HepG2 (cell line): ENCODE results near the gene DCK. TPM values are rescaled to one million over a fixed set of nuclear protein-coding genes. Genes with fewer than 3 reads are reported as not detected.

ENCODE experiments used
- ATAC-seq: fragments of 200-7000 bp; cut with Tn5 transposase; 3 replicates; pipeline ENCODE4 v1.9.1; 2020; ENCODE audit warnings: mild to moderate bottlenecking, moderate library complexity
- BruUV-seq: library from RNA; stranded (reverse); fragments of 400-500 nt; replicated peaks from 2 replicates; lab custom pipeline; 2021; lab: Mats Ljungman, UMichigan
- CTCF ChIA-PET: fragments of 300-600 bp; formaldehyde crosslinking; extraction: SDS; loops from one replicate; lab custom pipeline; 2021; ENCODE audit warnings: low total read pairs, inconsistent platforms, low intra/inter-chr PET ratio; lab: Yijun Ruan, JAX
- POLR2A ChIA-PET: fragments of 350-600 bp; sonication (Branson Sonifier 250); formaldehyde crosslinking; loops from one replicate; lab custom pipeline; 2020; ENCODE audit warnings: antibody characterized with exemption, inconsistent platforms; lab: Yijun Ruan, JAX
- DNase-seq: peaks from one replicate; pipeline ENCODE4 v3.0.0-alpha.2; 2015; ENCODE audit warnings: low spot score
- FAIRE-seq: peaks from 3 replicates; lab custom pipeline; 2011; peaks lifted over from hg19 to GRCh38; lab: Jason Lieb, UNC
- H2AFZ ChIP-seq: one replicate; pipeline ENCODE4 v1.6.1; 2011; ENCODE audit warnings: low read length, inconsistent platforms
- H3K27ac ChIP-seq: fragments of 300-600 bp; 3 replicates; pipeline ENCODE4 v1.8.0; 2011; ENCODE audit warnings: mixed run types, mild to moderate bottlenecking, mixed read lengths, low read length, inconsistent platforms; ENCODE audit not compliant: insufficient read depth; ENCODE audit errors: extremely low read length
- H3K27me3 ChIP-seq, 2 experiments: fragments of 200-600 bp in 1 of 2; 2 replicates in 1 of 2; 3 replicates in 1 of 2; pipeline versions ENCODE4 v1.6.0 to v1.8.0; 2011; ENCODE audit warnings: low read length in 2 of 2, mild to moderate bottlenecking in 2 of 2, moderate library complexity in 2 of 2, inconsistent platforms in 1 of 2; ENCODE audit not compliant: insufficient read depth in 2 of 2, control insufficient read depth in 1 of 2
- H3K36me3 ChIP-seq, 2 experiments: fragments of 200-600 bp in 1 of 2; replicated peaks in 1 of 2; 2 replicates in 1 of 2; 3 replicates in 1 of 2; pipeline versions ENCODE4 v1.5.1 to v1.8.0; 2011; ENCODE audit warnings: low read length in 2 of 2, inconsistent platforms in 1 of 2; ENCODE audit not compliant: insufficient read depth in 2 of 2, control insufficient read depth in 1 of 2
- H3K4me1 ChIP-seq: 2 replicates; pipeline ENCODE4 v1.5.1; 2012; ENCODE audit warnings: low read length, inconsistent platforms; ENCODE audit not compliant: insufficient read depth
- H3K4me2 ChIP-seq: 2 replicates; pipeline ENCODE4 v1.6.0; 2011; ENCODE audit warnings: low read depth, low read length, inconsistent platforms
- H3K4me3 ChIP-seq, 3 experiments: fragments of 200-600 bp in 1 of 3; sonication (generic), shearing (Covaris generic) in 1 of 3; replicated peaks in 1 of 3; 2 replicates each; pipeline ENCODE4 v1.5.1; 2011 to 2016; ENCODE audit warnings: low read length in 3 of 3, inconsistent platforms in 2 of 3, low read depth in 2 of 3, mild to moderate bottlenecking in 2 of 3, control low read depth in 1 of 3, mixed read lengths in 1 of 3; ENCODE audit not compliant: insufficient read depth in 1 of 3
- H3K79me2 ChIP-seq: one replicate; pipeline ENCODE4 v1.6.1; 2011; ENCODE audit warnings: low read length, inconsistent platforms; ENCODE audit not compliant: insufficient read depth
- H3K9ac ChIP-seq: 2 replicates; pipeline ENCODE4 v1.6.0; 2011; ENCODE audit warnings: mild to moderate bottlenecking, low read depth, low read length, inconsistent platforms; ENCODE audit not compliant: insufficient read depth
- H3K9me3 ChIP-seq: 2 replicates; pipeline ENCODE4 v1.5.1; 2012; ENCODE audit warnings: mild to moderate bottlenecking, low read length
- H4K20me1 ChIP-seq: 2 replicates; pipeline ENCODE4 v1.6.0; 2011; ENCODE audit warnings: inconsistent platforms, mild to moderate bottlenecking, low read length, moderate library complexity; ENCODE audit not compliant: insufficient read depth
- HOXA5 ChIP-seq: sonication (generic); formaldehyde crosslinking; IDR thresholded peaks from 2 replicates; pipeline ENCODE4 v1.4.0; 2020; ENCODE audit warnings: missing genetic modification reagents
- REL ChIP-seq: sonication (generic); formaldehyde crosslinking; conservative IDR thresholded peaks from 2 replicates; pipeline ENCODE4 v1.8.0; 2022; ENCODE audit warnings: mild to moderate bottlenecking, missing genetic modification reagents, moderate library complexity
- STAG1 ChIP-seq: sonication (generic); formaldehyde crosslinking; IDR thresholded peaks from 2 replicates; pipeline ENCODE4 v1.4.0; 2020; ENCODE audit warnings: missing genetic modification reagents
- THAP11 ChIP-seq: IDR thresholded peaks from 2 replicates; pipeline ENCODE4 v1.6.1; 2016; ENCODE audit warnings: missing biosample characterization, missing genetic modification reagents
- ZBTB7A ChIP-seq: sonication (generic); formaldehyde crosslinking; IDR thresholded peaks from 2 replicates; pipeline ENCODE4 v1.8.0; 2022; ENCODE audit warnings: mild to moderate bottlenecking, missing genetic modification reagents
- ZFP37 ChIP-seq: sonication (generic); formaldehyde crosslinking; IDR thresholded peaks from 2 replicates; pipeline ENCODE4 v1.4.0; 2020; ENCODE audit warnings: missing genetic modification reagents, borderline replicate concordance
- ZMYM4 ChIP-seq: sonication (generic); formaldehyde crosslinking; IDR thresholded peaks from 2 replicates; pipeline ENCODE4 v1.8.1; 2023; ENCODE audit warnings: mild to moderate bottlenecking, missing genetic modification reagents
- ZNF180 ChIP-seq: sonication (generic); formaldehyde crosslinking; IDR thresholded peaks from 2 replicates; pipeline ENCODE4 v1.4.0; 2020; ENCODE audit warnings: low read depth, missing genetic modification reagents, borderline replicate concordance
- ZNF550 ChIP-seq: sonication (generic); formaldehyde crosslinking; IDR thresholded peaks from 2 replicates; pipeline ENCODE4 v1.4.0; 2020; ENCODE audit warnings: mild to moderate bottlenecking, missing genetic modification reagents, borderline replicate concordance
- WGBS: methylation state at CpG from one replicate; pipeline ENCODE4 v1.1.6; 2017; ENCODE audit warnings: low lambda C conversion rate; 5-methylcytosine and 5-hydroxymethylcytosine counted together
- in situ Hi-C: cut with HindIII; loops from 2 replicates; pipeline ENCODE4 v1.10.0; 2017; ENCODE audit warnings: low pct_unique_long_range_greater_than_20kb; ENCODE audit not compliant: extremely low pct_ligation_motif_present
- intact Hi-C: fragments of 100-400 bp; cut with micrococcal nuclease; formaldehyde crosslinking; loops from one replicate; pipeline ENCODE4 v1.10.0; 2022; ENCODE audit not compliant: unreplicated experiment
- polyA plus RNA-seq, 8 experiments: library from polyadenylated mRNA; depleted of rRNA in 3 of 8; stranded (reverse) in 7 of 8; unstranded in 1 of 8; fragments of >200 nt; fragmentation: Illumina TruSeq in 4 of 8; extraction: Trizol in 4 of 8; gene quantifications; 2 replicates each; pipeline versions ENCODE4 v1.2.1 to v1.2.3, GENCODE V29; 2011 to 2016; ENCODE audit warnings: low read depth in 4 of 8, missing spikeins in 1 of 8, mixed read lengths in 1 of 8; ENCODE audit not compliant: insufficient read depth in 1 of 8
- total RNA-seq, 5 experiments: library from RNA; depleted of rRNA; stranded (reverse); fragments of >200 nt; fragmentation: Illumina TruSeq; extraction: Trizol; gene quantifications; 2 replicates each; pipeline ENCODE4 v1.2.3, GENCODE V29; 2016; ENCODE audit warnings: low read depth in 1 of 5
- TF ChIP-seq, protein P1 (sequence below): sonication (generic); formaldehyde crosslinking; IDR thresholded peaks from 2 replicates; pipeline ENCODE4 v1.8.1; 2023; ENCODE audit warnings: missing genetic modification reagents, mild to moderate bottlenecking, borderline replicate concordance
- TF ChIP-seq, protein P2 (sequence below): sonication (generic); formaldehyde crosslinking; IDR thresholded peaks from 2 replicates; pipeline ENCODE4 v1.5.0; 2020; ENCODE audit warnings: missing genetic modification reagents
- TF ChIP-seq, protein P3 (sequence below): sonication (generic); formaldehyde crosslinking; IDR thresholded peaks from one replicate; pipeline ENCODE4 v1.5.1; 2020; ENCODE audit warnings: mild to moderate bottlenecking, missing genetic modification reagents; ENCODE audit errors: not compliant biosample characterization
- TF ChIP-seq, protein P4 (sequence below): IDR thresholded peaks from 2 replicates; pipeline ENCODE4 v1.6.1; 2016; ENCODE audit warnings: missing biosample characterization, missing genetic modification reagents, low read depth

Gene DCK
- total and polyA plus RNA-seq, 2 of the 13 experiments (the other 11 are each of a cell fraction or from before 2014, with no cell fraction given) = 5.7 to 21.8 TPM

DNA sequence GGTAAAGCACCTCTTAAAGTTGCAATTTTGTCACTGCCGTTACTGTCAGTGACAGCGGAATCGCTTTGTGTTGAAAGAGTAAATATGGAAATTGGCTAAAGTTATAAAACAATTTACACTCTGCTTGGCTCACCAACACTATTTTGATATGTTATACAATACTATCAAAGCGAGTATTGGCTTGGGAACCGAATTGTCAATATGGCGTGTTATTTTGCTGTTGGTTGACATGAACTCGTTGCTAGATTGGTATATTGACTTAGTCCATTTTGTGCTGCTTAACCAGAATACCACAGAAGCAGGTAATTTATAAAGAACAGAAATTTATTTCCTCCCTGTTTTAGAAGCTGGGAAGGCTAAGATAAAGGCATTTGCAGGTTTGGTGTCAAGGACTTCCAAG lies 58.6 kb downstream of the DCK start (continued):
- no peak for TF ChIP-seq REL
- TF ChIP-seq, protein P1, sequence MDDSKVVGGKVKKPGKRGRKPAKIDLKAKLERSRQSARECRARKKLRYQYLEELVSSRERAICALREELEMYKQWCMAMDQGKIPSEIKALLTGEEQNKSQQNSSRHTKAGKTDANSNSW (CRISPR knock-in tag) = no peak

DNA sequence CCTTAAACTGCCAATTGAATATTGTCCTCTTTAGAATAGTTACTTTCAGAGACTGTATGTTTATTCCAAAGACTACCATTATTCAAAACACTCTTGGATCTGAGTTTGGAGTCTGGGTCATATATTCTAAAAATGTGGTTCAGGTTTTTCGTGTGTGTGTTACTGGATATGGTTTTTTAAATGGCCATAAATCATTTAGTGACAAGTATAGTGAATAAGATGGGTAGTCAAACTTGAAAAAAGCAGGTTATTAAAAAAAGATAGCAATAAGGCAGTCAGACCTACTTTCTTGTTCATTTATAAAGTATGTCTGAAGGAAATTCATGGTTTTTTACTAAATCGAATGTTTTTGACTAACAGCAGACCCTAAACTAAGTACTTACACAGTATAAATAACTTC lies 59.3 kb downstream of the DCK start:
- WGBS = 27% methylated on average over 2 of the region's 2 CpGs
- H3K9ac ChIP-seq = no peak overlapping the region
- POLR2A ChIA-PET = no interaction called here
- intact Hi-C loops = no loop called here
- no peaks in the 10 kb centered on the region for H3K4me1 ChIP-seq
- no peaks in the 10 kb centered on the region for H4K20me1 ChIP-seq
- no peak overlapping the region for H3K4me3 ChIP-seq
- CTCF ChIA-PET = no interaction called here
- H3K79me2 ChIP-seq = no peaks in the 10 kb centered on the region
- ATAC-seq (no peak), DNase-seq (no peak), FAIRE-seq (no peak)
- H2AFZ ChIP-seq = no peak overlapping the region
- H3K27ac ChIP-seq = no peak overlapping the region
- in situ Hi-C loops = no loop called here
- no peaks in the 10 kb centered on the region for H3K9me3 ChIP-seq
- no peaks in the 10 kb centered on the region for H3K36me3 ChIP-seq
- BruUV-seq = no TSS peak
- no peak overlapping the region for H3K4me2 ChIP-seq
- no peaks in the 10 kb centered on the region for H3K27me3 ChIP-seq
- TF ChIP-seq, protein P2, sequence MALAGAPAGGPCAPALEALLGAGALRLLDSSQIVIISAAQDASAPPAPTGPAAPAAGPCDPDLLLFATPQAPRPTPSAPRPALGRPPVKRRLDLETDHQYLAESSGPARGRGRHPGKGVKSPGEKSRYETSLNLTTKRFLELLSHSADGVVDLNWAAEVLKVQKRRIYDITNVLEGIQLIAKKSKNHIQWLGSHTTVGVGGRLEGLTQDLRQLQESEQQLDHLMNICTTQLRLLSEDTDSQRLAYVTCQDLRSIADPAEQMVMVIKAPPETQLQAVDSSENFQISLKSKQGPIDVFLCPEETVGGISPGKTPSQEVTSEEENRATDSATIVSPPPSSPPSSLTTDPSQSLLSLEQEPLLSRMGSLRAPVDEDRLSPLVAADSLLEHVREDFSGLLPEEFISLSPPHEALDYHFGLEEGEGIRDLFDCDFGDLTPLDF (CRISPR knock-in tag) = no peak
- TF ChIP-seq ZBTB7A (CRISPR knock-in tag) = no peak
- TF ChIP-seq, protein P3, sequence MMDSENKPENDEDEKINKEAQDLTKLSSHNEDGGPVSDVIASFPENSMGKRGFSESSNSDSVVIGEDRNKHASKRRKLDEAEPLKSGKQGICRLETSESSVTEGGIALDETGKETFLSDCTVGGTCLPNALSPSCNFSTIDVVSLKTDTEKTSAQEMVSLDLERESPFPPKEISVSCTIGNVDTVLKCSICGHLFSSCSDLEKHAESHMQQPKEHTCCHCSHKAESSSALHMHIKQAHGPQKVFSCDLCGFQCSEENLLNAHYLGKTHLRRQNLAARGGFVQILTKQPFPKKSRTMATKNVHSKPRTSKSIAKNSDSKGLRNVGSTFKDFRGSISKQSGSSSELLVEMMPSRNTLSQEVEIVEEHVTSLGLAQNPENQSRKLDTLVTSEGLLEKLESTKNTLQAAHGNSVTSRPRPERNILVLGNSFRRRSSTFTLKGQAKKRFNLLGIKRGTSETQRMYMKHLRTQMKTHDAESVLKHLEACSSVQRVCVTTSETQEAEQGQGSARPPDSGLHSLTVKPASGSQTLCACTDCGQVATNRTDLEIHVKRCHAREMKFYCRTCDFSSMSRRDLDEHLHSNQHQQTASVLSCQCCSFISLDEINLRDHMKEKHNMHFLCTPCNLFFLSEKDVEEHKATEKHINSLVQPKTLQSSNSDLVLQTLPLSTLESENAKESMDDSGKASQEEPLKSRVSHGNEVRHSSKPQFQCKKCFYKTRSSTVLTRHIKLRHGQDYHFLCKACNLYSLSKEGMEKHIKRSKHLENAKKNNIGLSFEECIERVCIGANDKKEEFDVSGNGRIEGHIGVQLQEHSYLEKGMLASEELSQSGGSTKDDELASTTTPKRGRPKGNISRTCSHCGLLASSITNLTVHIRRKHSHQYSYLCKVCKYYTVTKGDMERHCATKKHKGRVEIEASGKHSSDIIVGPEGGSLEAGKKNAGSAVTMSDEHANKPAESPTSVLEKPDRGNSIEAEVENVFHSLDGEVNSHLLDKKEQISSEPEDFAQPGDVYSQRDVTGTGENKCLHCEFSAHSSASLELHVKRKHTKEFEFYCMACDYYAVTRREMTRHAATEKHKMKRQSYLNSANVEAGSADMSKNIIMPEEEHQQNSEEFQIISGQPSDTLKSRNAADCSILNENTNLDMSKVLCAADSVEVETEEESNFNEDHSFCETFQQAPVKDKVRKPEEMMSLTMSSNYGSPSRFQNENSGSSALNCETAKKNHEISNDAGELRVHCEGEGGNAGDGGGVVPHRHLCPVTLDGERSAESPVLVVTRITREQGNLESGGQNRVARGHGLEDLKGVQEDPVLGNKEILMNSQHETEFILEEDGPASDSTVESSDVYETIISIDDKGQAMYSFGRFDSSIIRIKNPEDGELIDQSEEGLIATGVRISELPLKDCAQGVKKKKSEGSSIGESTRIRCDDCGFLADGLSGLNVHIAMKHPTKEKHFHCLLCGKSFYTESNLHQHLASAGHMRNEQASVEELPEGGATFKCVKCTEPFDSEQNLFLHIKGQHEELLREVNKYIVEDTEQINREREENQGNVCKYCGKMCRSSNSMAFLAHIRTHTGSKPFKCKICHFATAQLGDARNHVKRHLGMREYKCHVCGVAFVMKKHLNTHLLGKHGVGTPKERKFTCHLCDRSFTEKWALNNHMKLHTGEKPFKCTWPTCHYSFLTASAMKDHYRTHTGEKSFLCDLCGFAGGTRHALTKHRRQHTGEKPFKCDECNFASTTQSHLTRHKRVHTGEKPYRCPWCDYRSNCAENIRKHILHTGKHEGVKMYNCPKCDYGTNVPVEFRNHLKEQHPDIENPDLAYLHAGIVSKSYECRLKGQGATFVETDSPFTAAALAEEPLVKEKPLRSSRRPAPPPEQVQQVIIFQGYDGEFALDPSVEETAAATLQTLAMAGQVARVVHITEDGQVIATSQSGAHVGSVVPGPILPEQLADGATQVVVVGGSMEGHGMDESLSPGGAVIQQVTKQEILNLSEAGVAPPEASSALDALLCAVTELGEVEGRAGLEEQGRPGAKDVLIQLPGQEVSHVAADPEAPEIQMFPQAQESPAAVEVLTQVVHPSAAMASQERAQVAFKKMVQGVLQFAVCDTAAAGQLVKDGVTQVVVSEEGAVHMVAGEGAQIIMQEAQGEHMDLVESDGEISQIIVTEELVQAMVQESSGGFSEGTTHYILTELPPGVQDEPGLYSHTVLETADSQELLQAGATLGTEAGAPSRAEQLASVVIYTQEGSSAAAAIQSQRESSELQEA (CRISPR knock-in tag) = no peak
- TF ChIP-seq, protein P4, sequence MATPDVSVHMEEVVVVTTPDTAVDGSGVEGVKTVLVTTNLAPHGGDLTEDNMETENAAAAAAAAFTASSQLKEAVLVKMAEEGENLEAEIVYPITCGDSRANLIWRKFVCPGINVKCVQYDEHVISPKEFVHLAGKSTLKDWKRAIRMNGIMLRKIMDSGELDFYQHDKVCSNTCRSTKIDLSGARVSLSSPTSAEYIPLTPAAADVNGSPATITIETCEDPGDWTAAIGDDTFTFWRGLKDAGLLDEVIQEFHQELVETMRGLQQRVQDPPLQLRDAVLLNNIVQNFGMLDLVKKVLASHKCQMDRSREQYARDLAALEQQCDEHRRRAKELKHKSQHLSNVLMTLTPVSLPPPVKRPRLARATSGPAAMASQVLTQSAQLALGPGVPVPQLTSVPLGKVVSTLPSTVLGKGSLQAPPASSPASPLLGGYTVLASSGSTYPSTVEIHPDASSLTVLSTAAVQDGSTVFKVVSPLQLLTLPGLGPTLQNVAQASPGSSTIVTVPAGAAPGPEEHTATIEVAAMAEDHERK (CRISPR knock-in tag) = no peak
- no peak for TF ChIP-seq STAG1
- TF ChIP-seq ZNF180 (CRISPR knock-in tag) = no peak
- TF ChIP-seq ZMYM4 (CRISPR knock-in tag) = no peak
- TF ChIP-seq ZNF550 = no peak
- no peak for TF ChIP-seq HOXA5
- TF ChIP-seq ZFP37 = no peak
- TF ChIP-seq THAP11 (CRISPR knock-in tag) = no peak
